Peyer's patch (tissue), 4 donors: Measurements from ENCODE around the gene DPP9. TPM values are rescaled to one million over a fixed set of nuclear protein-coding genes. Genes with fewer than 3 reads are reported as not detected.

Source experiments
- DNase-seq, 3 donors: peaks; one replicate each; pipeline ENCODE4 v3.0.0-alpha.2; 2017 to 2019
- H3K27ac ChIP-seq, 4 donors: fragments of 200-600 bp; sonication (generic); one replicate each; pipeline ENCODE4 v1.5.1; 2016 to 2019
- H3K27me3 ChIP-seq, 2 donors: fragments of 200-600 bp; sonication (generic); one replicate each; pipeline ENCODE4 v1.5.1; 2019
- H3K36me3 ChIP-seq, 3 donors: fragments of 200-600 bp; sonication (generic); one replicate each; pipeline ENCODE4 v1.5.1; 2016 to 2019
- H3K4me1 ChIP-seq, 4 donors: fragments of 200-600 bp; sonication (generic); one replicate each; pipeline ENCODE4 v1.5.1; 2016 to 2019
- H3K4me3 ChIP-seq, 4 donors: fragments of 200-600 bp; sonication (generic); 1 replicate in 3 of 4; 2 replicates in 1 of 4; pipeline ENCODE4 v1.5.1; 2016 to 2019; ENCODE audit warnings: mild to moderate bottlenecking in 1 of 4
- H3K9me3 ChIP-seq, 4 donors: fragments of 200-600 bp; sonication (generic); one replicate each; pipeline ENCODE4 v1.5.1; 2016 to 2019; ENCODE audit warnings: mild to moderate bottlenecking in 1 of 4
- POLR2A ChIP-seq, 2 donors: fragments of 450-650 bp; IDR thresholded peaks; one replicate each; pipeline ENCODE4 v1.5.1; 2017; ENCODE audit warnings: antibody characterized with exemption in 2 of 2, mild to moderate bottlenecking in 2 of 2, moderate library complexity in 2 of 2
- total RNA-seq, 4 donors: library from RNA; depleted of rRNA; stranded (reverse); fragments of >200 nt; gene quantifications; one replicate each; pipeline ENCODE4 v1.1.0, GENCODE V29; 2016
- TF ChIP-seq, protein P1 (sequence below), 6 experiments: fragments of 450-650 bp in 4 of 6; fragments of 200-600 bp in 2 of 6; sonication (generic) in 1 of 6; IDR thresholded peaks; one replicate each; pipeline ENCODE4 v1.5.1; 2017 to 2019; ENCODE audit warnings: antibody characterized with exemption in 6 of 6, mild to moderate bottlenecking in 3 of 6, moderate library complexity in 1 of 6

DPP9 gene
- total RNA-seq, 4 donors from 2014 or later = 102 to 279 (median 168) TPM

DNA sequence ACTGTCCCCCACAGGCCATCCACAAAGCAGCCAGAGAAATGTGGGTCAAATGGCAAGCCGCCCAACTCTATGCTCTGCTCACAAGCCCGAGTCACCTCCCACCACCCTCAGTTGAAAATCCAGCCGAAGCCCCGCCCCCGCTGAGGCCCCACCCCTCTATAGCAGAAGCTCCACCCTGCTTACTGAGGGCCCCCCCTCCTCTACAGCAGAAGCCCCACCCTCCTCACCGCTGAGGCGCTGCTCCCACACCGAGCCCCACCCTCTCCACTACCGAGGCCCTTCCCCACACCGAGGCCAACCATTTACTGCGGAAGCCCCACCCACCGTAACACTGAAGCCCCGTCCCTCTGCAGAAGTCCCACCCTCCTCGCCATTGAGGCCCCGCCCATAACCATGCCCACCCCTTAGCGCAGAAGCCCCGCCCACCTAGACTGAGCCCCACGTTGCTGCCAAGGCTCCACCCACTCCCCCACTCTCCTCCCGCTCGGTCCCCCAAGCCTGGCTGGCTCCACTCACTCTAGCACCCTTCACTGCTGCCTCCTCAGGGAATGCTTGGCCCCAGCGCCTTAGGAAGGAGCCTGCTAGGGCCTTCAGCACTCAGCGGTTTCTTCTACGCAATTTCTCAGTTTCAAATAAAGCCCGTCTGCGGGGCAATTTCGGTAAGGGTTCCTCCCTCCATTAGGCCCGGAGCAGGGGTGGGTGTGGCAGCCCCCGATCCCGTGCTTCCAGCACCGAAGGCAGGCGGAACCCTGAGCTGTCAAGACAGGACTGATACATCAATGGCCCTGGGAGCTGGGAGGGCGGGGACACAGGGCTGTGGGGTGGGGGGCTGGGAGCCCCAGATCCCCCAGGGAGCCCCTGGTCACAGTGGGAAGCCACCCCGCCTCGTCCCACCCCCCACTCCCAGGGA, 44.5 kb downstream of the DPP9 start:
- TF ChIP-seq, protein P1, sequence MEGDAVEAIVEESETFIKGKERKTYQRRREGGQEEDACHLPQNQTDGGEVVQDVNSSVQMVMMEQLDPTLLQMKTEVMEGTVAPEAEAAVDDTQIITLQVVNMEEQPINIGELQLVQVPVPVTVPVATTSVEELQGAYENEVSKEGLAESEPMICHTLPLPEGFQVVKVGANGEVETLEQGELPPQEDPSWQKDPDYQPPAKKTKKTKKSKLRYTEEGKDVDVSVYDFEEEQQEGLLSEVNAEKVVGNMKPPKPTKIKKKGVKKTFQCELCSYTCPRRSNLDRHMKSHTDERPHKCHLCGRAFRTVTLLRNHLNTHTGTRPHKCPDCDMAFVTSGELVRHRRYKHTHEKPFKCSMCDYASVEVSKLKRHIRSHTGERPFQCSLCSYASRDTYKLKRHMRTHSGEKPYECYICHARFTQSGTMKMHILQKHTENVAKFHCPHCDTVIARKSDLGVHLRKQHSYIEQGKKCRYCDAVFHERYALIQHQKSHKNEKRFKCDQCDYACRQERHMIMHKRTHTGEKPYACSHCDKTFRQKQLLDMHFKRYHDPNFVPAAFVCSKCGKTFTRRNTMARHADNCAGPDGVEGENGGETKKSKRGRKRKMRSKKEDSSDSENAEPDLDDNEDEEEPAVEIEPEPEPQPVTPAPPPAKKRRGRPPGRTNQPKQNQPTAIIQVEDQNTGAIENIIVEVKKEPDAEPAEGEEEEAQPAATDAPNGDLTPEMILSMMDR (IDR thresholded peaks at IDR 0.05) = no peak
- no peak for TF ChIP-seq POLR2A (IDR thresholded peaks at IDR 0.05)
- Histone ChIP-seq H3K27ac (no peak overlapping the region), H3K27me3 (no peaks in the 10 kb centered on the region), H3K36me3 (peaks cover 0 to 76% (median 0%) of the 10 kb centered on the region in 3 donors), H3K4me1 (no peaks in the 10 kb centered on the region), H3K9me3 (no peaks in the 10 kb centered on the region), H3K4me3 (no peak overlapping the region)
- no peak for DNase-seq

DNA sequence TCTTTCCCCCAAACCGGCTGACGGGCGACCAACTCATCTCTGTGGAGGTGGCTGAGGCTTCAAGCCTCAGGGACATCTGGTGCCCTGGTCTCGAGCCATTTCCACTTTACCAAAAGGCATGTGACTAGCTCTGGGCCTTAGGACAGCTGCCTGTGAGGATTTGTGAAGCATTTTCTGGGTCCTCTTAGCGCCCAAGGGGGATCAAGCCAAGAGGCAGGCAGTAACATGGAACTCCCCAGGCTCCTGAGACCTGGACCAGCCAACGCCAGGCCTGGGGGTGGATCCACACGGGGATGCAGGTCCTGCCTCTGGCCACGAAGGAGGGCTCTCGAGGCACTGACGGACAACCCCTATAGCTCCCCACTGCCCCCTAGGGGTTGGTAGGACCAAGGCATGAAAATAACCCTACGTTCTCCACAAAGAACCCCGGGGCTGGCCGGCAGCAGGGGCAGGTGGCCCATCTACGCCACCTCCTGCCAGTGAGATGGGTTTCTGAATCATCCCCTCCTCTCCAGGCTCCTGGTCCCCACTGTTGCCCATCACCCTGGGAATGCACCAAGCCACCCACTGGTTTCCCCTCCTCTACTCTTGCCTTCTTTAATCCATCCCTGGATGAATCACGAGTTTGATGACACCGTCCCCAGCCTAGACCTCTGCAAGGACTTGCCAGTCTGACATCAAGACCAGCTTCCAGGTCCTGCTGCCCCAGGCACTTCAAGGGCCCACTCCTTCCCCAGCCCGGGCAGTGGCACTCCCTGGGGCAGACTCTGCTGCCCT, 46.5 kb downstream of the DPP9 start:
- H3K4me3 ChIP-seq = no peak overlapping the region
- H3K27ac ChIP-seq = peak overlapping the region in 2 of 4 donors; percentile 32 to 47
- DNase-seq = peak in 1 of 3 donors; percentile 58
- no peaks in the 10 kb centered on the region for H3K4me1 ChIP-seq
- no peaks in the 10 kb centered on the region for H3K9me3 ChIP-seq
- H3K27me3 ChIP-seq = no peaks in the 10 kb centered on the region
- H3K36me3 ChIP-seq = peaks cover 0 to 56% (median 0%) of the 10 kb centered on the region in 3 donors
- TF ChIP-seq, protein P1 (IDR thresholded peaks at IDR 0.05) = peak in 3 of 6 experiments; percentile 41 to 46 (median 44)
- no peak for TF ChIP-seq POLR2A (IDR thresholded peaks at IDR 0.05)

DNA sequence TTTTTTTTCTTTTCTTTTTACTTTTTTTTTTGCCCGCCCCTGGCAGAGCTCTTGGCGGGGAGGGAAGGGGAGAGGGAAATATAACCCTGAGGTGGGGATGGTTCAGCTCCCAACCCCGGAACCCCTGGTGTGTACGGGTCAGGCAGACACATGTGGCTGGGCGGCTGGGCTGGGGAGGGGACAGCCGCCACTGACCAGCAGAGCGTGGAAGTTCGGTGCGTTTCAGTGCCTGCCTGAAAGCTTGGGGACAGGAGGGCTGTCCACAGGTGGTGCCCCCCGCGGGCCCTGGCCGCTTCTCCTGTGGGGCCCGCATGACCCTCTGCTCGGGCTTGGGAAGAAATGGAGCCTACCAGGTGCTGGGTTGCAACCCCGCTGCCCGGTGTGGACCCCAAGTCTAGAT, 48.3 kb downstream of the DPP9 start:
- Histone ChIP-seq H3K27ac (no peak overlapping the region), H3K27me3 (no peaks in the 10 kb centered on the region)

DNA sequence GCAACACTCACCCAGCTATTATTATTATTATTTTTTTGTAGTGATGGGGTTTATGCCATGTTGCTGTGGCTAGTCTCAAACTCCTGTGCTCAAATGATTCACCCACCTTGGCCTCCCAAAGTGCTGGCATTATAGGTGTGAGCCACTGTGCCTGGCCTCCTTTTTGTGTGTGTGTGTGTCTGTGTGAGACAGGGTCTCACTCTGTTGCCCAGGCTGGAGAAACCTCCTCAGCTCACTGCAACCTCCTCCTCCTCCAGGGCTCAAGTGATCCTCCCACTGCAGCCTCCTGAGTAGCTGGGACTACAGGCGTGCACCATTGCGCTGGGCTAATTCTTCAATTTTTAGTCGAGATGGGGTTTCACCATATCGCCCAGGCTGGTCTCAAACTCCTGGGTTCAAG, 49.9 kb downstream of the DPP9 start:
- Histone ChIP-seq H3K27ac (no peak overlapping the region), H3K36me3 (peaks cover 0 to 38% (median 0%) of the 10 kb centered on the region in 3 donors), H3K27me3 (no peaks in the 10 kb centered on the region), H3K4me1 (peaks cover 0 to 10% (median 3%) of the 10 kb centered on the region in 4 donors), H3K4me3 (no peak overlapping the region), H3K9me3 (no peaks in the 10 kb centered on the region)
- no peak for DNase-seq
- TF ChIP-seq, protein P1 (IDR thresholded peaks at IDR 0.05) = no peak
- TF ChIP-seq POLR2A (IDR thresholded peaks at IDR 0.05) = no peak

More for the DNA sequence above, 48.3 kb downstream of the DPP9 start:
- DNase-seq = no peak
- Histone ChIP-seq H3K36me3 (peaks cover 0 to 53% (median 0%) of the 10 kb centered on the region in 3 donors), H3K4me1 (no peaks in the 10 kb centered on the region), H3K4me3 (no peak overlapping the region), H3K9me3 (no peaks in the 10 kb centered on the region)
- no peak for TF ChIP-seq POLR2A (IDR thresholded peaks at IDR 0.05)
- TF ChIP-seq, protein P1 (IDR thresholded peaks at IDR 0.05) = no peak

DNA sequence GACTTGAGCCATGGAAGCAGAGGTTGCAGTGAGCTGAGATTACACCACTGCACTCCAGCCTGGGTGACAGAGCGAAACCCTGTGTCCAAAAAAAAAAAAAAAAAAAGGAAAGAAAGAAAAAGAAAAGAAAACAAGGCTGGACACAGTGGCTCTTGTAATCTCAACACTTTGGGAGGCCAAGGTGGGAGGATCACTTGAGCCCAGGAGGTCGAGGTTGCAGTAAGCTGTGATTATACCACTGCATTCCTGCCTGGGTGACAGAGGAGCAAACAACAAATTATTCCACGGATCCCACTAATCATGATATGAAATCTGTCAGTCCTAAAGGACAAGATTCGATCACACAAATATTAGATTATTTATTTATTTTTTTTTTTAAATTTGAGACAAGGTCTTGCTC, 50.4 kb downstream of the DPP9 start:
- DNase-seq = no peak

More for the DNA sequence above, 50.4 kb downstream of the DPP9 start:
- peaks cover 0 to 38% (median 0%) of the 10 kb centered on the region in 3 donors for H3K36me3 ChIP-seq
- H3K4me3 ChIP-seq = no peak overlapping the region
- TF ChIP-seq, protein P1 (IDR thresholded peaks at IDR 0.05) = no peak
- no peak for TF ChIP-seq POLR2A (IDR thresholded peaks at IDR 0.05)
- peaks cover 0 to 15% (median 3%) of the 10 kb centered on the region in 4 donors for H3K4me1 ChIP-seq
- no peak overlapping the region for H3K27ac ChIP-seq
- no peaks in the 10 kb centered on the region for H3K27me3 ChIP-seq
- H3K9me3 ChIP-seq = no peaks in the 10 kb centered on the region
